BLaER1 treated with 17β-estradiol and CSF1 and Interleukin-3, amounts not matched to agents 10 nM and 100 nM (cell line): Measurements from ENCODE around the gene ERCC6L.

ENCODE experiments used
- H3K27ac ChIP-seq, 11 experiments: shearing (Covaris generic); formaldehyde crosslinking; 2 replicates each; pipeline ENCODE4 v1.8.1; 2022
- H3K27me3 ChIP-seq, 11 experiments: shearing (Covaris generic); formaldehyde crosslinking; 2 replicates each; pipeline ENCODE4 v1.8.1; 2022
- H3K36me3 ChIP-seq, 11 experiments: shearing (Covaris generic); formaldehyde crosslinking; 2 replicates each; pipeline ENCODE4 v1.8.1; 2022
- H3K4me1 ChIP-seq, 10 experiments: shearing (Covaris generic); formaldehyde crosslinking; 2 replicates each; pipeline ENCODE4 v1.8.1; 2022
- H3K4me2 ChIP-seq, 11 experiments: shearing (Covaris generic); formaldehyde crosslinking; 2 replicates each; pipeline ENCODE4 v1.8.1; 2022
- H3K4me3 ChIP-seq, 10 experiments: shearing (Covaris generic); formaldehyde crosslinking; 2 replicates each; pipeline ENCODE4 v1.8.1; 2022
- H3K9ac ChIP-seq, 11 experiments: shearing (Covaris generic); formaldehyde crosslinking; 2 replicates each; pipeline ENCODE4 v1.8.1; 2022
- H3K9me3 ChIP-seq, 11 experiments: shearing (Covaris generic); formaldehyde crosslinking; replicated peaks in 1 of 11; 2 replicates each; pipeline ENCODE4 v1.8.1; 2022
- H4K20me1 ChIP-seq, 11 experiments: shearing (Covaris generic); formaldehyde crosslinking; 2 replicates each; pipeline ENCODE4 v1.8.1; 2022
- Cebpa-rat ChIP-seq, 11 experiments: shearing (Covaris generic); IDR thresholded peaks; 2 replicates each; pipeline ENCODE4 v1.8.1; 2022

Gene ERCC6L

DNA sequence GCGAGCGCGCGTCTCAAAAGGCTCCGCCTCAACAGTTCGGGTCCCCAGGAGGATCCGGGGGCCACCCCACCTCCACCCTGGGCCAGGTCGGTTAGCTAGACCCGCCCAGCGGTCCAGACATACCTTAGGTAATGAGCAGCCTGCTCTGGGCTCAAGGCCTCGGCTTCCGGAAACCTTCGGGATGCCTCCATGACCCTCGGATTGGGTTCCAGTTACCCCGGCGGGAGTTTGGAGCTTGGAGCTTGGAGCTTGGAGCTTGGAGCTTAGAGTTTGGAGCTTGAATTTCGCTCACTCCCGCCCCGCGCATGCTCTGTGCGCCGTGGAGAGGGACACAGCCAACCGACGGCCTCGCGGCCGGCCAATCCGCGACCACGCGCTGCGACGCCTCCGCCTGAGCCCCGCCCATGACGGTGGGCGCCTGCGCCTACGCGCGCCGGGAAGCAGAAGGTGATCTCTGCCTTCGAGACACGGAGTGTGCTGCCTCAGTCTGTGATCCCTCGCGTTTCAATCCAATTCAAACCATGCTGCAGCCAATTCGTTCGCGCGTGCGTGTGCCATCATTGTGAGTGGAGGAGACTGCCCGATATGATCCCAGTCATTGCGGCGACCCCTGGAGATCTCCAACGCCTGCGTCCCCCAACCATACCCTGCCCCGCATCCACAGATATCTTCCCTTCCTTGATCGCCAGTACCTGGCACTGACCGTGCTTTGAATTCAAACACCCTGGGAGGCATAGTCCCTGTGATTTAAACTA lies at the start of gene ERCC6L:
Gene ERCC6L (minus strand): TSS at position 307 of the 755 bp plus-strand sequence. CDS start 116 bp downstream, at position 191.
- Histone ChIP-seq H3K4me1 (peaks cover 3 to 10% (median 6%) of the 10 kb centered on the region in 10 experiments; a peak in 12 of 20 replicates), H3K9ac (peak within 1 kb of the TSS; percentile 42 to 78 (median 71); a peak in 21 of 22 replicates), H3K27me3 (peaks cover 0 to 3% (median 0%) of the 10 kb centered on the region in 11 experiments; a peak in 3 of 22 replicates), H3K9me3 (peaks cover 0 to 6% (median 0%) of the 10 kb centered on the region in 11 experiments; a peak in 3 of 22 replicates), H3K36me3 (peaks cover 0 to 13% (median 0%) of the 10 kb centered on the region in 11 experiments; a peak in 2 of 22 replicates), H3K27ac (peak within 1 kb of the TSS in 8 of 11 experiments; percentile 31 to 67 (median 52); a peak in 11 of 22 replicates), H3K4me2 (peak within 1 kb of the TSS; percentile 64 to 90 (median 79)), H4K20me1 (no peaks in the 10 kb centered on the region), H3K4me3 (peak within 1 kb of the TSS; percentile 49 to 76 (median 67))
- no peak for TF ChIP-seq Cebpa-rat (IDR thresholded peaks at IDR 0.05)

DNA sequence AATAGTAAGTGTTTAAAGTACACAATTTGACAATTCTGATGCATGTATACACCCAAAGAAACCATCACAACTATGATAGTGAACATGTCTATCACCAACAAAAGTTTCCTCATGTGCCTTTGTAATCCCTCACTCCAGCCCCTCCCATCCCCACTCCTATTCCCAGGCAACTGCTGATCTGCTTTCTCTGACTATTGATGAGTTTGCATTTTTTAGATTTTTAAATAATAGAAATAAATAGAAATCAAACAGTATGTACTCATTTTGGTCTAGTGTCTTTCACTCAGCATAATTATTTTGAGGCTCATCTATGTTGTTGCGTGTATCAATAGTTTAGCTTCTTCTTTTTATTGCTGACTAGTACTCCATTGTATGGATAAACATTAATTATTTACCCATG lies 43.5 kb upstream of the ERCC6L start:
- Histone ChIP-seq H3K4me2 (no peak overlapping the region), H3K4me1 (no peaks in the 10 kb centered on the region), H3K9ac (no peak overlapping the region), H3K27ac (no peak overlapping the region), H3K4me3 (no peak overlapping the region), H3K36me3 (no peaks in the 10 kb centered on the region), H3K9me3 (no peaks in the 10 kb centered on the region), H4K20me1 (no peaks in the 10 kb centered on the region), H3K27me3 (no peaks in the 10 kb centered on the region)
- TF ChIP-seq Cebpa-rat (IDR thresholded peaks at IDR 0.05) = no peak

DNA sequence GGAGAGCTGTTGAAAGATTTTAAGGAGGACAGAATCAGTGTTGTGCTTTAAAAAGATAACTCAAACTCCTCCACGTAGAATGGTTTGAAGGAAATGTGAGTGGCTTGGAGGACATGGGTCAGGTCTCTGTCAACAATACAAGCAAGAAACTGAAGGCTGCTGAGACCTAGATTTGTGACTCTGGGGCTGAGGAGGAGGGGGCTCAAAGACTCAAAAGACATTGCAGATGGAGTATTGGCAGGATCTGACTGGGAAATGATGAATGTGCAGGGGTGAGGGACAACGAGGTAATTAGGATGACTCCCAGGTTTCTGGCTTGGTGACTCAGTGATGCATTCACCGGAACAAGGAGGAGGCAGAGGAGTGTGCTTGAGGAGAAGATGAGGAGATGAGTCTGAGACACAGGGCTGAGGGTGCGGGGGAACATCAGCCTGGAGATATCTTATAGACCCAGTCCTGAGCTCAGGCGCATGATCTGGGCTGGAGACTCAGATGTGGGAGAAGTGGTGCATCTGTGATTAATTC lies 41.6 kb upstream of the ERCC6L start:
- no peak overlapping the region for H3K9ac ChIP-seq
- no peak overlapping the region for H3K27ac ChIP-seq
- no peak for TF ChIP-seq Cebpa-rat (IDR thresholded peaks at IDR 0.05)
- H3K4me3 ChIP-seq = no peak overlapping the region
- no peak overlapping the region for H3K4me2 ChIP-seq
- H3K4me1 ChIP-seq = peaks cover 7 to 8% (median 7%) of the 10 kb centered on the region in 10 experiments
- no peaks in the 10 kb centered on the region for H3K27me3 ChIP-seq
- peaks cover 6 to 11% (median 8%) of the 10 kb centered on the region in 11 experiments for H3K36me3 ChIP-seq
- no peaks in the 10 kb centered on the region for H3K9me3 ChIP-seq
- H4K20me1 ChIP-seq = peaks cover 6 to 15% (median 8%) of the 10 kb centered on the region in 11 experiments; a peak in 21 of 22 replicates

DNA sequence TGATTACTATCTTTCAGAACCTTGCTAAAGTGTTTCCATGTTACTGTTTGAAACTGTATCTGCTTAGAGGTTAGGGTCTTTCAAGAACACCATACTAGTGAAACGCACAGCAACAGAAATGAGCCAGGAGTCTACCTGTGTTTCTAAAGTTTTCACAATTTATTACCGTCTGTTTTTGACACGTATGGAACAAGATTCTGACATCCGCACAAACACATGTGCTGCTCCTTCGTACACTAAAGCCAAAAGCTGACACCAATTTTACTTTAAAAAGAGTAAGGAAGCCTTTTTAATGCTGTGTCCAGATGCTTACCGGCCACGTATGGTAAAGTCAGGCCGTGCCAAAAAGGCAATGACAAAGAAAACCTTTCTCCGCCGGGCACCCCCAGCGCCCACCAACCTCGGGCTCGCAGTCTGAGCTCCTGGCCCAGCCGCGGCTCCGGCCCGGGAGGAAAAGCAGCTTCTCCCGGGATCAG lies 37.7 kb upstream of the ERCC6L start:
- Histone ChIP-seq H3K27ac (peak overlapping the region; percentile 92 to 99 (median 96)), H3K9me3 (no peaks in the 10 kb centered on the region), H3K27me3 (no peaks in the 10 kb centered on the region), H3K9ac (peak overlapping the region; percentile 94 to 100 (median 98)), H3K4me3 (peak overlapping the region; percentile 80 to 98 (median 92)), H3K4me2 (peak overlapping the region; percentile 88 to 99 (median 94)), H4K20me1 (peaks cover 45 to 54% (median 47%) of the 10 kb centered on the region in 11 experiments), H3K4me1 (peaks cover 44 to 47% (median 46%) of the 10 kb centered on the region in 10 experiments), H3K36me3 (peaks cover 45 to 50% (median 47%) of the 10 kb centered on the region in 11 experiments)
- TF ChIP-seq Cebpa-rat (IDR thresholded peaks at IDR 0.05) = no peak

DNA sequence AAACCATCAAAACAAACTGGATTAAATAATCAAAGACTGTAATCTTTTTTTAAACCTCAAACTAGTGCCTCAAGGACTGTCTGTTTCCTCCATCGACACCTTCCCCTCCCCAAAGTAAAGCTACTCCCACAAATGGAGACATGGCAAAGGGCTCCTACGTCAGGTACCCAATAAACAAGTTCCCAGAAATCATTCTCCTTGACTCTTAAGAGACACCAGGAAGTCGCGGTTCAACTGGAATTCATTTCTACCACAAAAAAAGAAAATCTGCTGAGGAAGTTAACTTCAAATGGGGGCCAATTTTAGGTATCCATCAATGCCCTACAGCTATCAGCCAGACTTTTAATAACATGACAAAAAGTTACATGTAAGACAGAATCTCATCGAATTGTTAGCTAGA lies 35.7 kb upstream of the ERCC6L start:
- peaks cover 65 to 70% (median 67%) of the 10 kb centered on the region in 11 experiments for H3K36me3 ChIP-seq
- H4K20me1 ChIP-seq = peaks cover 65 to 74% (median 67%) of the 10 kb centered on the region in 11 experiments
- peak overlapping the region; percentile 94 to 100 (median 98); a peak in 20 of 22 replicates for H3K9ac ChIP-seq

DNA sequence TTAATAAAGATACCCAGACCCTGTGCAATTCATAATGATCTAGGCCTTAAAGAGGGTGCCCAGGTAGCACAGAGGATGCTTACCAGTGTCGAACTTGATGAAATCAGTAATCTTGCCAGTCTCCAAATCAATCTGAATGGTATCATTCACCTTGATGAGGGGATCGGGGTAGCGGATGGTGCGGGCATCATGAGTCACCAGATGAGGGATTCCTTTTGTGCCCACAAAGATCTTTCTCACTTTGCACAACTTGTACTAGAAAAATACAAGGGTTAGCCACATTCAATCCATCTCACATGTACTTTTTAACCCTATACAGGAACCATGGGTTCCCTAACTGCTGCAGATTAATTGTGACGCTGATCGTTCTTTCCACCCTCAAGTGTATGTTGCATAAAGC lies 34.9 kb upstream of the ERCC6L start:
- TF ChIP-seq Cebpa-rat (IDR thresholded peaks at IDR 0.05) = no peak
- Histone ChIP-seq H3K4me2 (peak overlapping the region; percentile 88 to 99 (median 94)), H3K27me3 (no peaks in the 10 kb centered on the region), H3K9ac (peak overlapping the region; percentile 94 to 100 (median 98); a peak in 19 of 22 replicates), H3K4me1 (peaks cover 44 to 71% (median 67%) of the 10 kb centered on the region in 10 experiments), H4K20me1 (peaks cover 73 to 82% (median 75%) of the 10 kb centered on the region in 11 experiments), H3K36me3 (peaks cover 73 to 78% (median 75%) of the 10 kb centered on the region in 11 experiments), H3K9me3 (no peaks in the 10 kb centered on the region), H3K4me3 (peak overlapping the region in 9 of 10 experiments; percentile 80 to 98 (median 94); a peak in 17 of 20 replicates), H3K27ac (peak overlapping the region in 1 of 11 experiments; percentile 95; a peak in 1 of 22 replicates)

More for the DNA sequence above, 35.7 kb upstream of the ERCC6L start:
- H3K4me2 ChIP-seq = peak overlapping the region; percentile 88 to 99 (median 94)
- peak overlapping the region; percentile 80 to 98 (median 92) for H3K4me3 ChIP-seq
- no peaks in the 10 kb centered on the region for H3K27me3 ChIP-seq
- H3K4me1 ChIP-seq = peaks cover 44 to 67% (median 65%) of the 10 kb centered on the region in 10 experiments
- no peaks in the 10 kb centered on the region for H3K9me3 ChIP-seq
- no peak for TF ChIP-seq Cebpa-rat (IDR thresholded peaks at IDR 0.05)
- peak overlapping the region in 4 of 11 experiments; percentile 92 to 96 (median 96); a peak in 4 of 22 replicates for H3K27ac ChIP-seq

DNA sequence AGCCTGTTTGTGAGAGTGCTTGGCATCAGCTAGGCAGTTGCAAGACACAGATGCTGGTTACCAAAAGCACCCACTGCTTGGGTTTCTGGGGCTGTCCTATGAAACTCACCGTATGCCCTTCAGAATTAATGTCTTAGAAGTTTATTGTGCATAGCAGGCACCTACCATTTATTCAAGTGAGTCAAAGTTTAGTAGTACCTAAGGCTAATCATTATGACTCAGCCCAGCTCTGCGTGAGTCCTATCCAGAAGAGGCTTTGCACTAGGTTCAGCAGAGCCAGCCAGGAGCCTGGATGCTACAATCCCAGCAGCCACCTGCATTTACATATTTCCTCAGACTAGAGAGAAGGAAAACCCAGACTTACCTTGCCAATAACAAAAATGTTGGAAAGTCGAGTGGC lies 34.0 kb upstream of the ERCC6L start:
- H3K27ac ChIP-seq = no peak overlapping the region
- H4K20me1 ChIP-seq = peaks cover 81 to 90% (median 84%) of the 10 kb centered on the region in 11 experiments
- H3K4me2 ChIP-seq = peak overlapping the region; percentile 88 to 99 (median 94); a peak in 21 of 22 replicates
- peaks cover 44 to 71% (median 67%) of the 10 kb centered on the region in 10 experiments for H3K4me1 ChIP-seq
- H3K9me3 ChIP-seq = no peaks in the 10 kb centered on the region
- peaks cover 82 to 86% (median 83%) of the 10 kb centered on the region in 11 experiments for H3K36me3 ChIP-seq
- TF ChIP-seq Cebpa-rat (IDR thresholded peaks at IDR 0.05) = no peak
- peak overlapping the region in 8 of 11 experiments; percentile 5 to 100 (median 72); a peak in 9 of 22 replicates for H3K9ac ChIP-seq
- peak overlapping the region in 8 of 10 experiments; percentile 18 to 98 (median 92); a peak in 11 of 20 replicates for H3K4me3 ChIP-seq
- H3K27me3 ChIP-seq = no peaks in the 10 kb centered on the region

- H3K36me3 ChIP-seq = peaks cover 92 to 97% (median 94%) of the 10 kb centered on the region in 11 experiments
- TF ChIP-seq Cebpa-rat (IDR thresholded peaks at IDR 0.05) = no peak
- H3K27me3 ChIP-seq = no peaks in the 10 kb centered on the region
- H3K9ac ChIP-seq = peak overlapping the region in 8 of 11 experiments; percentile 3 to 99 (median 15); a peak in 8 of 22 replicates
- H3K9me3 ChIP-seq = no peaks in the 10 kb centered on the region
- H4K20me1 ChIP-seq = peaks cover 90 to 99% (median 93%) of the 10 kb centered on the region in 11 experiments
- peak overlapping the region in 2 of 10 experiments; percentile 17 to 89; a peak in 2 of 20 replicates for H3K4me3 ChIP-seq
- H3K4me2 ChIP-seq = peak overlapping the region; percentile 10 to 99 (median 94); a peak in 15 of 22 replicates
- peaks cover 44 to 71% (median 67%) of the 10 kb centered on the region in 10 experiments for H3K4me1 ChIP-seq
- no peak overlapping the region for H3K27ac ChIP-seq
Observed at GRCh38 chrX:72271812-72272211, 33.0 kb upstream of the ERCC6L start.
